Natural killer cell treated with Interleukin-12 subunit alpha and Interleukin-12 subunit beta and Interleukin-15 and Interleukin-18, amount 100 ng/mL, for 72 hours (primary cell): Measurements from ENCODE around the gene GPR101. TPM values are rescaled to one million over a fixed set of nuclear protein-coding genes. Genes with fewer than 3 reads are reported as not detected.

ENCODE experiments used
- ATAC-seq, 2 donors: fragments of 150-1000 bp; cut with Tn5 transposase in 1 of 2; sonication (Bioruptor Pico), chemical (Tn5 transposase) in 1 of 2; 2 replicates each; pipeline ENCODE4 v1.10.0; 2021
- DNase-seq: peaks from one replicate; pipeline ENCODE4 v3.0.0; 2022; ENCODE audit warnings: low spot score
- H3K27ac Mint-ChIP-seq, 2 donors: 1 replicate in 1 of 2; 2 replicates in 1 of 2; pipeline ENCODE4 v1.8.0; 2022; ENCODE audit warnings: mixed read lengths in 2 of 2, mild to moderate bottlenecking in 1 of 2, moderate library complexity in 1 of 2
- H3K27me3 Mint-ChIP-seq, 2 donors: 1 replicate in 1 of 2; 2 replicates in 1 of 2; pipeline ENCODE4 v1.8.0; 2022; ENCODE audit warnings: mixed read lengths in 2 of 2
- H3K36me3 Mint-ChIP-seq: one replicate; pipeline ENCODE4 v1.8.0; 2022; ENCODE audit warnings: mixed read lengths
- H3K4me1 Mint-ChIP-seq, 2 donors: 1 replicate in 1 of 2; 2 replicates in 1 of 2; pipeline ENCODE4 v1.8.0; 2022; ENCODE audit warnings: low read depth in 2 of 2, mixed read lengths in 2 of 2, mild to moderate bottlenecking in 1 of 2
- H3K4me3 Mint-ChIP-seq: one replicate; pipeline ENCODE4 v1.8.0; 2022; ENCODE audit warnings: mixed read lengths
- H3K9me3 Mint-ChIP-seq: 2 replicates; pipeline ENCODE4 v1.8.0; 2022; ENCODE audit warnings: mixed read lengths
- total RNA-seq, 2 donors: library from RNA; stranded (reverse); gene quantifications; one replicate each; pipeline ENCODE4 v1.2.3, GENCODE V29; 2022

Gene GPR101, protein sequence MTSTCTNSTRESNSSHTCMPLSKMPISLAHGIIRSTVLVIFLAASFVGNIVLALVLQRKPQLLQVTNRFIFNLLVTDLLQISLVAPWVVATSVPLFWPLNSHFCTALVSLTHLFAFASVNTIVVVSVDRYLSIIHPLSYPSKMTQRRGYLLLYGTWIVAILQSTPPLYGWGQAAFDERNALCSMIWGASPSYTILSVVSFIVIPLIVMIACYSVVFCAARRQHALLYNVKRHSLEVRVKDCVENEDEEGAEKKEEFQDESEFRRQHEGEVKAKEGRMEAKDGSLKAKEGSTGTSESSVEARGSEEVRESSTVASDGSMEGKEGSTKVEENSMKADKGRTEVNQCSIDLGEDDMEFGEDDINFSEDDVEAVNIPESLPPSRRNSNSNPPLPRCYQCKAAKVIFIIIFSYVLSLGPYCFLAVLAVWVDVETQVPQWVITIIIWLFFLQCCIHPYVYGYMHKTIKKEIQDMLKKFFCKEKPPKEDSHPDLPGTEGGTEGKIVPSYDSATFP
- not detected for total RNA-seq

DNA sequence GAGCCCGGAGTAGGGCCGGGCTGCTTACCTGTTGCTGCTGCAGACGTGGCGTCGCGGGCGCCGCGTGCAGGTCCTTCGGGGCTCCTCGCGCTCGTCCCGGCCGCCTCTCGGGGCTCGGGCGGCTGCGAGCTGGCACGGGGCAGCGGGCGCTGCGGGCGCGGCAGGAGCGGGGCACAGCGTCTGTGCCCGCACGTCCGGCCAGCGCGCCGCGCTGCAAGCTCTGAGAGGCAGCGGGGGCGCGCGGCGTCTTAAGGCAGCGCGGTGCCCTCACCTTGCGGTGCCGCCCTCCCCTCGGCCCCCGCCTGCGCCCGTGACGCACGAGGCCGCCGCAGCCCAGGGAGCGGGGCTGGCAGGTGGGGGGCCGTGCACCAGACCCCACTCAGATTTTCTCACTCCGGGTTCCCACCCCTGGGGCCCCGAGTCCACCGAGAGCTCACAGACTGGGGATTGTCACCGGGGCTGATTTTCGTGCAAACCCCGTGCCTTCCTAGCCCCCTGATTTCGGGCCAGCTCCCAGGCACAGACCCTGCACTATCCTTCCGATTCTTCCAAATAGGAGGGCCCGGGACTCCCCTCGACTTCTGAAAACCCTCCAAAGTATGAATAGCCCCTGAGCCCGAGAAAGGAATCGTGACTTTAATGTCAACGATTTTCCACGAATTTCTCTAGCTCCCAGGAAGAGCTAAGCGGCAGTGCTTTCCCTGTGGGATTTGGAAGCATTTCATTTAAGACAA is at the start of gene GPR101:
TSS of gene GPR101 (minus strand) at position 222 of the 734 bp plus-strand sequence. CDS start 2,321 bp downstream, outside the sequence.
- DNase-seq (no peak), ATAC-seq (peak in 1 of 2 donors; percentile 26)
- peak within 1 kb of the TSS; percentile 12 for H3K4me3 Mint-ChIP-seq
- no peak within 1 kb of the TSS for H3K27ac Mint-ChIP-seq
- H3K4me1 Mint-ChIP-seq, result peaks cover 3 to 6% of the 10 kb centered on the region in 2 donors
- H3K36me3 Mint-ChIP-seq, result no peaks in the 10 kb centered on the region
- H3K9me3 Mint-ChIP-seq, result no peaks in the 10 kb centered on the region
- H3K27me3 Mint-ChIP-seq, result peaks cover 24 to 40% of the 10 kb centered on the region in 2 donors

GRCh38 chrX:137081239-137081638 is 47.4 kb upstream of the GPR101 start:
- Mint-ChIP-seq H3K36me3 (no peaks in the 10 kb centered on the region), H3K4me3 (no peak overlapping the region), H3K4me1 (no peaks in the 10 kb centered on the region), H3K9me3 (no peaks in the 10 kb centered on the region), H3K27ac (no peak overlapping the region), H3K27me3 (peaks cover 29 to 38% of the 10 kb centered on the region in 2 donors)
- ATAC-seq (no peak), DNase-seq (no peak)

GRCh38 chrX:137072396-137072795 is 38.6 kb upstream of the GPR101 start:
- DNase-seq (no peak), ATAC-seq (no peak)
- Mint-ChIP-seq H3K4me1 (no peaks in the 10 kb centered on the region), H3K4me3 (no peak overlapping the region), H3K27me3 (peaks cover 0 to 10% of the 10 kb centered on the region in 2 donors), H3K9me3 (no peaks in the 10 kb centered on the region), H3K27ac (no peak overlapping the region), H3K36me3 (no peaks in the 10 kb centered on the region)

GRCh38 chrX:137071596-137071995 is 37.8 kb upstream of the GPR101 start:
- DNase-seq (no peak), ATAC-seq (no peak)
- Mint-ChIP-seq H3K27ac (no peak overlapping the region), H3K9me3 (no peaks in the 10 kb centered on the region), H3K36me3 (no peaks in the 10 kb centered on the region), H3K4me1 (no peaks in the 10 kb centered on the region), H3K4me3 (no peak overlapping the region), H3K27me3 (peaks cover 0 to 10% of the 10 kb centered on the region in 2 donors)

DNA sequence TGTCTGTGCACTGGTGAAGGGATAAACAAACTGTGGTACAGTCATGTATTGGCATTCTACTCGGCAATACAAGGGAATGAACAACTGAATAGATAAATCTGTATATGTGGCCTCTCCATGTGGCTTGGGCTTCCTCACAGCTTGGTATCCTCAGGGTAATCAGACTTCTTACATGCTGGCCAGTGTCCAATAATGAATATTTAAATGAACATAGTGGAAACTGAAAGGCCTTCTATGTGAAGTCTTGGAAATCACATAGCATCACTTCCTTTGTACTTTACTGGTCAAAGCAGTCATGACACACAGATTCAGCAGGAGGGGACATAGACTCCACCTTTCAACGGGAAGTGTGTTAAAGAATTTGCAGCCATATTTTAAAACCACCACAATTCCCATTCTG is 33.4 kb upstream of the GPR101 start:
- Mint-ChIP-seq H3K4me3 (no peak overlapping the region), H3K4me1 (no peaks in the 10 kb centered on the region), H3K27me3 (peaks cover 0 to 23% of the 10 kb centered on the region in 2 donors), H3K36me3 (no peaks in the 10 kb centered on the region), H3K9me3 (no peaks in the 10 kb centered on the region), H3K27ac (no peak overlapping the region)
- no peak for ATAC-seq
- no peak for DNase-seq

DNA sequence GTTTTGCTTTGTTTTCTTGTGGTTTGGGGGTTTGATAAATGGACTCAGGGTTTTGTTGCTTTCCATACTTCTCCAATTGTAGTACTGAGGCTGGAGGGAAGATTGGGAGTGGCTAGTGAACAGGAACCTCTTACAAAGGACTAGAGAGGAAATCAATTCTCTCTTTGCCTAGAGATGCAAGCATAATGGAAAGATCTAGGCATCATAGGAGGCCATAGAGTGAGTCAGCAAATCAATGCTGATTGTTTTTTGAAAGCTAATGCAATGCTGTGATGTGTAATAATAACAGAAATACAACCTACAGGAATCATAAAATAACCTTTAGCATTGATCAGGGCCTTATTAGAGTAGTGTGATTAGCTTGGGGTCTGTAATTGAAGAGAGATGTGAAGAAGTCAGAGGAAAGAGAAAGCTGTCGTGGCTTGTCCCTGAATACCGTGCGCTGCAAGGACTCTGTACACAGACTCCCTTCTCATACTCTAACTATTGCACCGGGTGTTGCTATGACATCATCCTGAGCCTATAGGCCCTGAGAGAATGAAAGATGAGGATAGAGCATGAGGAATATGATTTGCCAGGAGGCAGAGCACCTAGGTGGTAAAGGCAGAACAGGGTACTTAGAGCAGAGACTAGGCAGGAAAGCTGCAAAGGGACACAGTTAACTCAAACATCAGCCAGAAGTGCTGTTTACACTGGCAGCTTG is 29.3 kb upstream of the GPR101 start:
- ATAC-seq, result peak in 1 of 2 donors; percentile 21
- Mint-ChIP-seq H3K27me3 (peaks cover 0 to 20% of the 10 kb centered on the region in 2 donors), H3K36me3 (no peaks in the 10 kb centered on the region), H3K4me1 (no peaks in the 10 kb centered on the region), H3K9me3 (no peaks in the 10 kb centered on the region), H3K27ac (no peak overlapping the region), H3K4me3 (no peak overlapping the region)
- no peak for DNase-seq

- Mint-ChIP-seq H3K27ac (no peak overlapping the region), H3K27me3 (peaks cover 14 to 28% of the 10 kb centered on the region in 2 donors), H3K4me3 (no peak overlapping the region), H3K36me3 (no peaks in the 10 kb centered on the region), H3K4me1 (no peaks in the 10 kb centered on the region), H3K9me3 (no peaks in the 10 kb centered on the region)
- DNase-seq (no peak), ATAC-seq (no peak)
These were observed 24.7 kb upstream of the GPR101 start for GRCh38 chrX:137058339-137059127.

- no peak overlapping the region for H3K27ac Mint-ChIP-seq
- no peak for DNase-seq
- H3K27me3 Mint-ChIP-seq, result peaks cover 25 to 29% of the 10 kb centered on the region in 2 donors
- H3K4me1 Mint-ChIP-seq, result peaks cover 5 to 10% of the 10 kb centered on the region in 2 donors
- no peaks in the 10 kb centered on the region for H3K36me3 Mint-ChIP-seq
- ATAC-seq, result peak in 1 of 2 donors; percentile 50
- no peaks in the 10 kb centered on the region for H3K9me3 Mint-ChIP-seq
- peak overlapping the region; percentile 85 for H3K4me3 Mint-ChIP-seq
These were observed 18.9 kb upstream of the GPR101 start for GRCh38 chrX:137052643-137053235.

DNA sequence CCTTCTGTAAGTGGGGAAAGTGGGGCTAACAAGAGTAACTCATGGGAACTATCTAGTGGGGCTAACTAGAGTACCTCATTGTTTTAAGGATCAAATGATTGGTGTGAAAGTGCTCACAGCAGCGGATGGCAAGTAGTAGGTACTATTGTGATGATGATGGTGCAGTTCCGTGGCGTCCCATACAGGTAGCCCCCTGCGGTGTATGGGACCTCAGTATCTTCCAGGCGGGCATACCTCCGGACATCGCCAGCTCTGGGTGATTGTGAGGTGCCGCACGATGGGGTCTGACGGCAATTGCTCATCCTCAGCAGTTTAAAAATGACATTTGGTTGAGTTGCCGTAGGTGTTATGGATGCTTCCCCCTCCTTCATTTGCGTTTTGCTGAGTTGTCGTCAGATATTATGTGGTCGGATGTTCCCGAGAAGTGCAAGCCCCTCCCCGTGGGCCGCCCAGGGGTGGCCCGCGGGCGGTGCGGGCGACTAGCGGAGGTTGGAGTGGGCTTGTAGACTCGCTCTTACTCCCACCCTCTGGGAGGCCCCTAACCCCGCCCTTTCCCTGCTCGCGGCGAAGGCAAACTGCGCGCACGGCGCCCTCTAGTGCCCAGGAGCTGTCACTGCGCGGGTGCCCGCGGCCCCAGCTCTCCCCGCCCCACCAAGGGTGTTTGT is 18.3 kb upstream of the GPR101 start:
- H3K27me3 Mint-ChIP-seq, result peaks cover 27 to 30% of the 10 kb centered on the region in 2 donors
- ATAC-seq (peak; percentile 91 to 98), DNase-seq (peak; percentile 80)
- H3K27ac Mint-ChIP-seq, result no peak overlapping the region
- peaks cover 5 to 10% of the 10 kb centered on the region in 2 donors for H3K4me1 Mint-ChIP-seq
- peak overlapping the region; percentile 85 for H3K4me3 Mint-ChIP-seq
- no peaks in the 10 kb centered on the region for H3K9me3 Mint-ChIP-seq
- no peaks in the 10 kb centered on the region for H3K36me3 Mint-ChIP-seq

GRCh38 chrX:137044893-137045292 is 11.1 kb upstream of the GPR101 start:
- no peaks in the 10 kb centered on the region for H3K4me1 Mint-ChIP-seq
- H3K36me3 Mint-ChIP-seq, result no peaks in the 10 kb centered on the region
- H3K27ac Mint-ChIP-seq, result no peak overlapping the region
- DNase-seq, result no peak
- no peak overlapping the region for H3K4me3 Mint-ChIP-seq
- no peaks in the 10 kb centered on the region for H3K9me3 Mint-ChIP-seq
- no peak for ATAC-seq
- peaks cover 16 to 23% of the 10 kb centered on the region in 2 donors for H3K27me3 Mint-ChIP-seq

DNA sequence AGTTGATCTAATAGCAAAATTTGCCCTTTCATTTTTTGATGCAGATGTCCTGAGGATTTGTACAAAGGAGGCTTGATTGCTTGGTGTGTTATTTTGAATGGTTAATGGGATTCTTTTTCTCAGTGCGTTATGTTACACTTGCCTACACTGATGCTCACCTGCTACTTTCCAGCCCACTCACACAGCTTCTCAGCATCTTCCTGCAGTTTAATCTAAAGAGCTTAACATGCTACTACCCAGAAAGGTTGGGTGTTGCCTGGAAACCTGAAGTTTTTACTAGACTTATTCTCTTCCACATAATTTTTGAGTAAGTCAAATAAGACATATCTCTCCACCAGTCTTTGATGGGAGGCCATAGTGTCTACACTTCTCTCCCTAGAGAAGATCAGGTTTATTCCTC is 9.9 kb upstream of the GPR101 start:
- Mint-ChIP-seq H3K4me3 (no peak overlapping the region), H3K9me3 (no peaks in the 10 kb centered on the region), H3K27ac (no peak overlapping the region), H3K36me3 (no peaks in the 10 kb centered on the region), H3K4me1 (no peaks in the 10 kb centered on the region), H3K27me3 (peaks cover 22 to 25% of the 10 kb centered on the region in 2 donors)
- DNase-seq (no peak), ATAC-seq (no peak)

DNA sequence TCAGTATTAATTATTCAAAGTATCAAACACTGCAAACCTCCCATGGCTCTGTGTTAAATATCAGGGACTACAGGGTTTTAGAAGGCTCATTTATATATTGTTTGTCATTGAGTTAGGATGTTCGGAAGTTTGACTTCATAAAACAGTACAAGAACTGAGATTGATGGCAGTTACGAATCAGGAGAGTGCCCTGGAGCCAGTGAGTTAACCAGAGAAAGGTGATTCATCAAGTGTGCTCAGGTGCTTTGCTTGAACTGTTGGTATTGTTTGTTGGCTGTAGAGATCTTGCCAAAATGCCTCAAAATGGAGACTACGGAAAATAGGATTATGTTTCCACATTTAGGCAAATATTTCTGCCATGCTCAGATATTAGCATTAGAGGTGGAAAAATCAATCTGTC is 7.5 kb upstream of the GPR101 start:
- H3K4me1 Mint-ChIP-seq, result no peaks in the 10 kb centered on the region

More for the DNA sequence above, 7.5 kb upstream of the GPR101 start:
- Mint-ChIP-seq H3K27me3 (peaks cover 10 to 27% of the 10 kb centered on the region in 2 donors), H3K9me3 (no peaks in the 10 kb centered on the region), H3K36me3 (no peaks in the 10 kb centered on the region), H3K27ac (no peak overlapping the region), H3K4me3 (no peak overlapping the region)
- ATAC-seq (no peak), DNase-seq (no peak)
